ENCODE data around the gene RDH5.

DNA sequence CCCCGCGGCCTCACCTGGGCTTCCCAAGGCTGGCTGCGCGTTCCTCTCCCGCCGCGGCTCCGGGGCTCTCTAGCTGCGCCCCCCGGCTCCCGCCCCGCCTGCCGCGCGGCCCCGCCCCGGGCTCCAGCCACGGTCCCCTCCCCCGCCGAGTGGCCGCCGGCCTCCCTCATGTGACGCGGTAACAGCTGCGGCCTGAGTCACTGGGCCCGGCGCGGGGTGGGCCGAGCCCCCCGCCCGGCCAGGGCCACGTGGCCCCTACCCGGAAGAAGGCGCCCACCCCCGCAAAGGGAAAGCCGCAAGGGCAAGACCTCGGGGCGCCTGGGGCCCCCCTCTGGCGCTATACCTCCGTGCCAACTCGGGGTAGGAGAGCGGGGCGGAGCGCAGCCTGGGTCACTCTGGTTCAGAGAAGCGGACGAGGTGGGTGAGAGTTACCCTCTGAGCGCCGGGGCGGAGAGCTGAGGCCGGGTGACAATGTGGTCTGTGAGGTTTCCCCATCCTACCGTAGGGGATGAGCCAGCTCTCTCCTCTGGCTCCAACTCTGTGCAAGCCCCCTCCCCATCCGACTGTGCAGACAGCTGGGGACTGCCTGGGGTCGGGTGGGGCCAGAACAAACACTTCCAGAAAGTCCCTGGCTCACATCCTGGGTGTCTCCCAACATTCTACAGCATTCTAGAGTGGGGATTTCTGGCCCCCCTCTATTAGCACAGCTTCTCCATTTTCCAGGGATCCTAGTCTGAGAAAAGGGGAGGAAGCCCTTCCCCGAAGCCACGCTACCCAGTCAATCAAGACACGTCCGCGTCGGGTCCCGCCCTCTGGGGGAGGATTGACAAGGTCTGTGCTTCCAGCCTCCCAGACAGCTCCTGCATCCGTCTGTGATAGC lies 9.0 kb downstream of the RDH5 start, which contains the start of gene CD63:
- TF ChIP-seq POLR2AphosphoS5 (IDR thresholded peaks at IDR 0.05; ENCODE audit: low read depth, low read length) = peak; percentile 49; the same call in 1 of the 2 replicates
- TF ChIP-seq SPI1 (IDR thresholded peaks at IDR 0.05; ENCODE audit: low read depth, low read length) = no peak
- TF ChIP-seq POLR2A (IDR thresholded peaks at IDR 0.05; ENCODE audit: low read depth, low read length) = 0 out of 2 replicates have a peak, but pooled peaks have one; percentile 38
- TF ChIP-seq TAF1 (IDR thresholded peaks at IDR 0.05; ENCODE audit: low read depth, low read length) = no peak; the same call in 1 of the 2 replicates
- TF ChIP-seq POU2F2 (IDR thresholded peaks at IDR 0.05; ENCODE audit: low read depth, low read length) = peak; percentile 57; the same call in 1 of the 2 replicates
